Activated CD4-positive, alpha-beta memory T cell treated with anti-CD3 and anti-CD28 coated beads for 36 hours (primary cell): ENCODE measurements around the gene PLEKHA6. TPM values are rescaled to one million over a fixed set of nuclear protein-coding genes. Genes with fewer than 3 reads are reported as not detected.
"Not testable (repeated sequence)": the region's sequence is repeated elsewhere in the genome, so short reads cannot be mapped to it uniquely, and the experiment has no call there.

Source experiments
- CTCF ChIA-PET: fragments of 350-600 bp; sonication (Branson Sonifier 250); formaldehyde crosslinking; loops from one replicate; lab custom pipeline; 2021; ENCODE audit warnings: antibody characterized with exemption, inconsistent platforms; lab: Charles Lee
- POLR2A ChIA-PET: fragments of 350-600 bp; sonication (Branson Sonifier 250); formaldehyde crosslinking; loops from one replicate; lab custom pipeline; 2021; ENCODE audit warnings: antibody characterized with exemption; lab: Charles Lee
- DNase-seq: peaks from one replicate; pipeline ENCODE4 v3.0.0-alpha.2; 2020
- H3K27ac Mint-ChIP-seq: one replicate; pipeline ENCODE4 v1.8.0; 2021; ENCODE audit warnings: mixed read lengths
- H3K27me3 Mint-ChIP-seq: one replicate; pipeline ENCODE4 v1.8.0; 2021; ENCODE audit warnings: mixed read lengths
- H3K36me3 Mint-ChIP-seq: one replicate; pipeline ENCODE4 v1.8.0; 2021; ENCODE audit warnings: mixed read lengths
- H3K4me1 Mint-ChIP-seq: one replicate; pipeline ENCODE4 v1.8.0; 2021; ENCODE audit warnings: low read depth, mixed read lengths
- H3K4me3 Mint-ChIP-seq: one replicate; pipeline ENCODE4 v1.8.0; 2021; ENCODE audit warnings: mild to moderate bottlenecking, mixed read lengths
- H3K9me3 Mint-ChIP-seq: one replicate; pipeline ENCODE4 v1.8.0; 2021; ENCODE audit warnings: mixed read lengths
- intact Hi-C: fragments of 100-400 bp; cut with micrococcal nuclease; formaldehyde crosslinking; loops from one replicate; pipeline ENCODE4 v1.15.1; 2023
- total RNA-seq, 2 experiments: library from RNA; stranded (reverse); gene quantifications; one replicate each; pipeline ENCODE4 v1.2.3, GENCODE V29; 2021

Gene PLEKHA6
- total RNA-seq, 2 experiments from 2014 or later: 0.52 to 0.80 TPM

DNA sequence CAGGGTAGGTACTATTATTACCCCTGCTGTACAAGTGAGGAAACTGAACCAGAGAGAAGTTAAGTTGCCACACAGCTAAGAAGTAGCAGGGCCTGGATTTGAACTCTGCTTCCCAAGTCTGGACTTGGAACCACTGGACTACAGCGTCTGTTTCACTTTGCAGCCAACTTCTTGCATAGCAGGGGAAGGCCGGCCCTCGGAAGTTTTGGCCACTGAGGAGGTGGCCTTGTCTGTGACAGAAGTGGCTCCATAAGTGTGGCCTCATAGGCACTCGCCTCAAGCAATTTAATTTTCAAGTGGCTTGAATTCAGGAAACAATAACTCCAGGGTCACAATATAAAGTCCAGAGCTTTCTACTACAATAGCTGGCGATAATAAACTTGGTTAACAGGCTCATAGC lies 41.4 kb downstream of the PLEKHA6 start:
- Mint-ChIP-seq H3K36me3 (no peaks in the 10 kb centered on the region), H3K4me3 (no peak overlapping the region), H3K4me1 (peaks cover 17% of the 10 kb centered on the region), H3K9me3 (no peaks in the 10 kb centered on the region), H3K27ac (no peak overlapping the region), H3K27me3 (peaks cover 8% of the 10 kb centered on the region)
- ChIA-PET POLR2A (no interaction called here), CTCF (no interaction called here)
- intact Hi-C loops: no loop called here
- no peak for DNase-seq

DNA sequence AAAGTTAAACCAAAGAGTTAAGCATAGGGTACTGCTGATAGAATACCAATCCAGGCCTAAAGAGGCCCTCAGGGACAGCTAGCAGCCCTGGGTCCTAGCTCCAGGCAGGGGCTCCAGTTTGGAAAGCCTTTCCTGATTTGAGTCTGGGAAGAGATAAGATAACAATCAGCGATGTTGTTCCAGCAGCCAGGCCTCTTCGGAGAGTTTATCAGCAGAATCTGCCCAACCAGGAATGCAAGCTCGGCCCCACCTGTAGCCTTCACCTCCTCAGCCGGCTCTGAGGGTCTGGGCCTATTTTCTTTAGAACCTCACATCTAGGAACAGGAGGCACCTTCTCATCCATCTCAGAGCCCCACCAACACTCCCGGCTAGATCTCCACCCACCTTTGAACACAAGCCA lies 42.6 kb downstream of the PLEKHA6 start:
- H3K4me3 Mint-ChIP-seq: no peak overlapping the region
- no peak for DNase-seq
- POLR2A ChIA-PET: no interaction called here
- no peak overlapping the region for H3K27ac Mint-ChIP-seq
- CTCF ChIA-PET: interaction anchor here (1.3 to 2.0 kb wide), 2 partner anchors 47 to 81 kb away, joined by 5 to 8 read pairs; no protein-coding TSS in a partner anchor
- H3K36me3 Mint-ChIP-seq: no peaks in the 10 kb centered on the region
- peaks cover 14% of the 10 kb centered on the region for H3K4me1 Mint-ChIP-seq
- intact Hi-C loops: no loop called here
- H3K27me3 Mint-ChIP-seq: peaks cover 5% of the 10 kb centered on the region
- H3K9me3 Mint-ChIP-seq: no peaks in the 10 kb centered on the region

GRCh38 chr1:204316164-204316563 lies 43.6 kb downstream of the PLEKHA6 start:
- Mint-ChIP-seq H3K27me3 (peaks cover 2% of the 10 kb centered on the region), H3K4me1 (peaks cover 11% of the 10 kb centered on the region), H3K27ac (no peak overlapping the region), H3K9me3 (no peaks in the 10 kb centered on the region), H3K36me3 (no peaks in the 10 kb centered on the region), H3K4me3 (no peak overlapping the region)
- CTCF ChIA-PET: interaction anchor here (0.7 to 2.0 kb wide), 3 partner anchors 48 to 431 kb away, joined by 3 to 8 read pairs (median 5); no protein-coding TSS in a partner anchor
- DNase-seq: no peak
- POLR2A ChIA-PET: no interaction called here
- intact Hi-C loops: no loop called here

GRCh38 chr1:204314893-204315658 lies 44.7 kb downstream of the PLEKHA6 start:
- ChIA-PET CTCF (interaction anchor here (2.0 kb wide), 1 partner anchor 49 kb away, joined by 8 read pairs; no protein-coding TSS in a partner anchor), POLR2A (no interaction called here)
- no peaks in the 10 kb centered on the region for H3K9me3 Mint-ChIP-seq
- H3K4me1 Mint-ChIP-seq: peaks cover 5% of the 10 kb centered on the region
- DNase-seq: no peak
- intact Hi-C loops: no loop called here
- no peak overlapping the region for H3K27ac Mint-ChIP-seq
- no peak overlapping the region for H3K4me3 Mint-ChIP-seq
- H3K27me3 Mint-ChIP-seq: peaks cover 4% of the 10 kb centered on the region
- H3K36me3 Mint-ChIP-seq: no peaks in the 10 kb centered on the region

DNA sequence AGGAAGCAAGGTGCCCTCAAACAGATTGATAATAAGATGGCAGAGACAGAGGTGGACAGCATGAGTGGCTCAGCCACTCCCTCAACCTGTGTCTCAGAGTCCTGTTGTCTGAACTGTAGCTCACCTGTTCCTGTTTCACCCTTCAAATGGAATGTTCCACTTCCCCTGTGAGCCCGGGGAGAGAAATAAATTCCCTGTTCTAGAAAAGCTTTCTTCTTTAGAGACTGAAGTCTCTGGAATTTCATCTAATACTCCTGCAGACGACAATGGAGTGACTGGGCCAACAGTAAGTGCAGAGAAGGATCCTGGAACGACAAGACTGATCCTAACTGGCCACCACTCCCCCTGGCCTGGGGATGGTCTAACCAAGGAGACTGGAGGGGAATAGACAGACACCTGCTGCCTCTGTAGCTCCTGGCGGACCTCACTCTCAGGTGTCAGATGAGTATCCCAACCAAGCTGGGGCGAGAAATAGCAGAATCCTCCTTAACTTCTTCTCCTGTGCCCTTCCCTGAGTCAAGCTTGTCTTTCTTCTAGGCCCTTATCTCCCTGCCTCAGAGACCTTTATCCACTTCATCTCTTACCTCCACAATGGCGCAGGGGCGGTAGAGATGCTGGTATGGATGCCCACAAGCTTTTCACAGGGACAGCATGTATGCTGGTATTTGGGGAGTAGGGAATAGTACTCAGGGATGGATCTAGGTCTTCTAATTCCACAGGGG lies 45.4 kb downstream of the PLEKHA6 start:
- POLR2A ChIA-PET: no interaction called here
- Mint-ChIP-seq H3K4me3 (no peak overlapping the region), H3K27me3 (peaks cover 4% of the 10 kb centered on the region), H3K4me1 (no peaks in the 10 kb centered on the region), H3K9me3 (no peaks in the 10 kb centered on the region), H3K27ac (no peak overlapping the region), H3K36me3 (no peaks in the 10 kb centered on the region)
- DNase-seq: no peak
- intact Hi-C loops: no loop called here
- CTCF ChIA-PET: interaction anchor here (1.4 to 1.5 kb wide), 2 partner anchors 49 to 185 kb away, joined by 3 read pairs; no protein-coding TSS in a partner anchor

DNA sequence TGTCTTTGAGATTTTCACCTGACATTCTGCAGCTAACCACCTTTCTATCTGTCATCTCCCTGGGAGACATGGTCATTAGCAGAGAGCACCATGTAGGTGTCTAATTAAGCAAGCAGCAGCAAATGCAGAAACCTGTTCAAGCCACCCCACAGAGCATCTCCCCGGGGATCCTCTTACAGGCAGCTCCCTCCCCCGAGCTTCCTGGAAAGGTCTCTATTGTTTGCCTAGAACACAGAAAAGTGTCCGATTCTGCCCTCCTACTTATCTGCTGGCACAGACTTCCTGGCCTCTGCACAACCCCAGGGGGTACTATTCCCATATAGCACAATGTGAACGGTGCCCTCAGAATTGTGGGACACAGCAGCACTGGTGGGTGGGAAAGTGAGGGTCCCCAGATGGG lies 46.1 kb downstream of the PLEKHA6 start:
- Mint-ChIP-seq H3K27me3 (peaks cover 6% of the 10 kb centered on the region), H3K36me3 (no peaks in the 10 kb centered on the region), H3K27ac (no peak overlapping the region), H3K9me3 (no peaks in the 10 kb centered on the region), H3K4me3 (no peak overlapping the region), H3K4me1 (no peaks in the 10 kb centered on the region)
- no peak for DNase-seq
- ChIA-PET CTCF (interaction anchor here (1.4 to 1.5 kb wide), 2 partner anchors 50 to 185 kb away, joined by 3 read pairs; no protein-coding TSS in a partner anchor), POLR2A (interaction anchor here (1.0 kb wide), 1 partner anchor 10 kb away, joined by 3 read pairs; no protein-coding TSS in a partner anchor)
- intact Hi-C loops: no loop called here

- CTCF ChIA-PET: interaction anchor here (1.0 to 1.6 kb wide), 2 partner anchors 53 to 105 kb away, joined by 3 to 4 read pairs; no protein-coding TSS in a partner anchor
- H3K4me1 Mint-ChIP-seq, H3K9me3 Mint-ChIP-seq, intact Hi-C loops, DNase-seq, H3K4me3 Mint-ChIP-seq, H3K36me3 Mint-ChIP-seq, H3K27ac Mint-ChIP-seq, POLR2A ChIA-PET: not testable (repeated sequence)
- peaks cover 11% of the 10 kb centered on the region for H3K27me3 Mint-ChIP-seq
Observed at GRCh38 chr1:204310970-204311369, 48.8 kb downstream of the PLEKHA6 start.

DNA sequence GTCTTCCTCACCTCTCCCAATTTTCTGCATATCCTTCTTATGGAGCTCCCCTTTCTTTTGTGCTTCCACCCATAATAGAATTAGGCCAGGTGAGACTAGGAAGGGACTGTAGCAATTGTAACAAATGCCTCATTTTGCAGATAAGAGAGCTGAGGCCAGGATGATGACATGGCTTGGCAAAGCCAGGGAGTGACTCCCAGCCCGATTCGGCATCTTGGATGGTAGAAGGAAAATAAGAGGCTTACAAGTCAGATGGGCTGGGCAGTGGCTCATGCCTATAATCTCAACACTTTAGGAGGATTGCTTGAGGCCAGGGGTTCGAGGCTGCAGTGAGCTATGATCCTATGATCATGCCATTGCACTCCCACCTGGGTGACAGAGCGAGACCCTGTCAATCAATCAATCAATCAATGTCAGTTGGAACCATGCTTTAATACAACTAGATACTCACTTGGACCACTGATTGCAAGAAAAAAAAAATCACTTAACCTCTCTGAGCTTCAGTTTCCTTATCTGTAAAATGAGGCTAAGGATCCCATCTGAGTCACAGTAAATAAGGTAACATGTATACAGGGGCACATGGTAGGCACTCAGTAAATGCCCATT lies 51.6 kb downstream of the PLEKHA6 start:
- no peak overlapping the region for H3K4me3 Mint-ChIP-seq
- no peak overlapping the region for H3K27ac Mint-ChIP-seq
- ChIA-PET POLR2A (no interaction called here), CTCF (no interaction called here)
- intact Hi-C loops: no loop called here
- no peaks in the 10 kb centered on the region for H3K36me3 Mint-ChIP-seq
- DNase-seq: no peak
- H3K27me3 Mint-ChIP-seq: peaks cover 12% of the 10 kb centered on the region
- no peaks in the 10 kb centered on the region for H3K4me1 Mint-ChIP-seq
- no peaks in the 10 kb centered on the region for H3K9me3 Mint-ChIP-seq

DNA sequence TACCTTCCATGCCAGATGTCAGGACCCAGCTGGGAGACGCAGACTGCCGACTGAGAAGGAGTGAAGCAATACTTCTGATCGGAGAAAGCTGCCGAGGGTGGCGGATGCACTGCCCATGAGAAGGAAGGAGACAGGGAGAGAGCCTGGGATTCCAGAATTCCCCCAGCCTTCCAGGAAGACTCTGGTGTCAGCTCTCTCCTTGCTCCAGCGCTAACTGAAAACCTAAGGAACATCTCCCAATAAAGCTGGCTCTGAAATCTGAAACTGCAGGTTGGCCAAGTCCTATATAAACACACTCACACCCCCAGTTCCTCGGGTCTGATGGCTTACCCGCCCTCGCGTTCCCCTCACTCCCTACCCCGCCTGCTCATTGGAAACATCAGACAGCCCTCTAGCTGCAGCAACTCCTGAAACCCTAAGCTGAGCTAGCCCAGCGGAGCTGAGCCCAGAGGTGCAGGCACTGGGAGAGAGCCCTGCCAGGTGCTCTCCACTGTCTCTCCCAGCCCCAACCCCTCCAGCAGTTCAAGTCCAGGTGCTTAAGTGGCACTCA lies 52.3 kb downstream of the PLEKHA6 start:
- intact Hi-C loops: no loop called here
- ChIA-PET POLR2A (no interaction called here), CTCF (no interaction called here)
- no peak overlapping the region for H3K4me3 Mint-ChIP-seq
- no peaks in the 10 kb centered on the region for H3K9me3 Mint-ChIP-seq
- no peak for DNase-seq
- H3K4me1 Mint-ChIP-seq: no peaks in the 10 kb centered on the region
- H3K27me3 Mint-ChIP-seq: peaks cover 12% of the 10 kb centered on the region
- H3K36me3 Mint-ChIP-seq: no peaks in the 10 kb centered on the region
- no peak overlapping the region for H3K27ac Mint-ChIP-seq

DNA sequence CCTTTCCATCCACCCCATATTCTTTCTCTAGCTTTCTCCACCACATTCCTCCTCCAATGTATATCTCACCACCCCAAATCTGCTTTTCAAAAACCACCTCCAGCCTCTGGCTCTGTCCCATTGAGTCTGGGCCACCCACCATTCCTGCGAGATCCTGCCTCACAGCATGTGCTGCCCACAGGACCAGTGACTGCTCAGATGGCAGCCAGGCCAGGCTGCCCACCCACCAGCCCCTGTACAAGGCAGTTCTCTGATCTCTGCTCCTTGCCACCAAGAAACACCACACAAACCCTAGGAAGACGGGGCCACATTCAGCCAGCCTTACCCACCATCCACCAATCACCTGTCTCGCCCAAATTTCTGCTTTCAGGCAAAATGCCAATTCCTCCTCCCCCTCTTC lies 53.7 kb downstream of the PLEKHA6 start:
- no peak overlapping the region for H3K27ac Mint-ChIP-seq
- no peak overlapping the region for H3K4me3 Mint-ChIP-seq
- CTCF ChIA-PET: no interaction called here

GRCh38 chr1:204304067-204304466 lies 55.7 kb downstream of the PLEKHA6 start:
- H3K27me3 Mint-ChIP-seq: peaks cover 10% of the 10 kb centered on the region
- CTCF ChIA-PET: interaction anchor here (2.1 kb wide), 1 partner anchor 60 kb away, joined by 7 read pairs; no protein-coding TSS in a partner anchor
- no peaks in the 10 kb centered on the region for H3K36me3 Mint-ChIP-seq
- no peak for DNase-seq
- no peak overlapping the region for H3K27ac Mint-ChIP-seq
- POLR2A ChIA-PET: no interaction called here
- intact Hi-C loops: loop anchor here (5.0 kb wide), 1 partner anchor 58 kb away; no protein-coding TSS in a partner anchor
- no peak overlapping the region for H3K4me3 Mint-ChIP-seq
- no peaks in the 10 kb centered on the region for H3K4me1 Mint-ChIP-seq
- no peaks in the 10 kb centered on the region for H3K9me3 Mint-ChIP-seq

More for the DNA sequence above, 53.7 kb downstream of the PLEKHA6 start:
- intact Hi-C loops: no loop called here
- no peak for DNase-seq
- Mint-ChIP-seq H3K4me1 (no peaks in the 10 kb centered on the region), H3K36me3 (no peaks in the 10 kb centered on the region), H3K9me3 (no peaks in the 10 kb centered on the region), H3K27me3 (peaks cover 12% of the 10 kb centered on the region)
- POLR2A ChIA-PET: no interaction called here
